ENCODE measurements around the gene ABR. TPM values are rescaled to one million over a fixed set of nuclear protein-coding genes. Genes with fewer than 3 reads are reported as not detected.

ABR gene
- total and polyA plus RNA-seq, 2 of the 8 experiments (the other 6 are each of a cell fraction or from before 2014, with no cell fraction given), result 44.8 to 47.2 TPM

DNA sequence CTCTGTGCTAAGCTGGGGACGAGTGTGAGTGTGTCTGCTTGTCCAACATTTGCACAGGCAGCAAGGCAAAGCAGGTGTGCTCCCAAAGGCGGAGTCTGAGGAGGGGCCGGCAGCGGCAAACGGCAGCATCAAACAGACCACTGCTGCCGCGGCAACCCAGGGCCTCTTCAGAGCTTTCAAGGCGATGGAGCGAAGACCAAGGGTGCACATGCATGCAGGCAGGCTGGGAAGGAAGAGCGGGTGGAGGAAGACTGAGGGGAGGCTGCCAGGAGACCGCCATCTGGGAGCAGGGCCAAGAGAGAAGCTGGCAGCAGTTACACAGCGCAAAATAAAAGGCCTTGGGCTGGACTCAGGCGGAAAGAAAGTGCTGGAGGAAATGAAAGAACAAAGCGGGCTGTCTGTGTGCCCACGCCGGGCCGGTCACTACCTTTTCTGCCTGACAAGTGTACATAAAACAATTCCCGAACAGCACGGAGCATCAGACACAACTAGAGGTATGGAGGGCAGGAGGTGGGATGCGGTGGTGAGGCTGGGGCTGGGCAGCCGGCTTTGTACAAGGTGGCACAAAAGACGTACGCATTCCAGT is 174.3 kb downstream of the ABR start:
- Histone ChIP-seq H4K91ac (replicated peaks; ENCODE audit: insufficient read length, low read length) (no peak overlapping the region), H3K27ac (ENCODE audit: low read depth, low read length) (no peak overlapping the region), H2BK120ac (replicated peaks; ENCODE audit: low read depth, low read length) (no peak overlapping the region), H3K79me1 (ENCODE audit: low read depth, low read length) (peaks cover 3% of the 10 kb centered on the region; the same call in 1 of the 2 replicates), H3K18ac (ENCODE audit: extremely low read depth, low read length) (no peak overlapping the region), H2AFZ (ENCODE audit: low read length) (no peak overlapping the region), H2AK5ac (ENCODE audit: low read depth, low read length) (no peak overlapping the region), H3K14ac (ENCODE audit: insufficient read length) (no peak overlapping the region), H3K79me2 (ENCODE audit: control insufficient read depth in 1 of 2, insufficient read depth in 2 of 2, low read length in 2 of 2) (no peaks in the 10 kb centered on the region), H3K4ac (replicated peaks; ENCODE audit: insufficient read length, low read depth, low read length) (no peak overlapping the region), H2BK12ac (ENCODE audit: low read depth, low read length) (no peak overlapping the region), H3K4me2 (ENCODE audit: insufficient read depth in 1 of 2, low read depth in 2 of 2, low read length in 2 of 2) (no peak overlapping the region), H4K20me1 (replicated peaks in 1 of 2; ENCODE audit: control insufficient read depth in 1 of 2, insufficient read depth in 2 of 2, low read length in 2 of 2) (peaks cover under 1 to 5% of the 10 kb centered on the region in 2 experiments), H2BK20ac (ENCODE audit: low read length) (no peak overlapping the region), H4K8ac (ENCODE audit: extremely low read depth, insufficient read depth, low read length) (no peak overlapping the region; the same call in 1 of the 2 replicates), H2BK5ac (ENCODE audit: low read depth, low read length) (no peak overlapping the region; the same call in 1 of the 2 replicates), H2BK15ac (ENCODE audit: low read length) (no peak overlapping the region), H3K9me3 (ENCODE audit: insufficient read depth in 2 of 2, low read depth in 1 of 2, low read length in 1 of 2) (no peaks in the 10 kb centered on the region), H3K23me2 (ENCODE audit: low read depth, low read length) (no peaks in the 10 kb centered on the region), H4K5ac (ENCODE audit: insufficient read length, low read depth, low read length) (no peak overlapping the region), H3K4me3 (ENCODE audit: extremely low read depth in 1 of 4, insufficient read depth in 2 of 4, low read depth in 3 of 4, low read length in 4 of 4) (no peak overlapping the region), H3K4me1 (replicated peaks in 1 of 4; ENCODE audit: control insufficient read depth in 3 of 4, insufficient read depth in 4 of 4, low read length in 3 of 4) (peaks cover 0 to 3% (median 0%) of the 10 kb centered on the region in 4 experiments; a peak in 4 of 7 replicates), H3K27me3 (replicated peaks in 1 of 4; ENCODE audit: control insufficient read depth in 3 of 4, extremely low read depth in 1 of 4, insufficient read depth in 3 of 4, low read length in 3 of 4) (no peaks in the 10 kb centered on the region), H3K56ac (replicated peaks; ENCODE audit: insufficient read length, low read depth, low read length) (no peak overlapping the region), H3K9ac (replicated peaks in 1 of 4; ENCODE audit: extremely low read depth in 1 of 4, low read depth in 3 of 4, low read length in 3 of 4) (no peak overlapping the region), H3K23ac (ENCODE audit: insufficient read length) (no peak overlapping the region), H3K36me3 (ENCODE audit: control insufficient read depth in 2 of 4, insufficient read depth in 4 of 4, low read length in 3 of 4) (peaks cover 5 to 23% (median 12%) of the 10 kb centered on the region in 4 experiments)
- FAIRE-seq, result no peak
- POLR2A ChIA-PET (ENCODE audit: partially characterized antibody), result interaction anchor here (0.7 to 1.9 kb wide), 4 partner anchors 10 to 263 kb away, joined by 3 to 5 read pairs (median 3); no protein-coding TSS in a partner anchor
- WGBS, 2 experiments (ENCODE audit: extremely low coverage in 1 of 2, insufficient coverage in 1 of 2, insufficient read length in 1 of 2, insufficient replicate concordance in 2 of 2, low coverage in 1 of 2, low lambda C conversion rate in 2 of 2, missing lambda C conversion rate in 1 of 2), result 92% methylated on average over 23 of the region's 23 CpGs; no CpG with 5 or more reads in 1 of the 2 experiments
- no peak for DNase-seq (ENCODE audit: low read depth in 1 of 2, low spot score in 2 of 2)
- CTCF ChIA-PET (ENCODE audit: partially characterized antibody), result interaction anchor here (1.1 to 12.7 kb wide), 5 partner anchors 9 to 52 kb away, joined by 3 to 144 read pairs (median 3); partner anchors contain the start of gene TIMM22
- TF ChIP-seq RBBP5 (IDR thresholded peaks at IDR 0.05; ENCODE audit: borderline replicate concordance, low read depth, low read length) (no peak), TAF1 (IDR thresholded peaks at IDR 0.05; ENCODE audit: low read depth, low read length) (no peak), SIN3A (conservative IDR thresholded peaks at IDR 0.05 in 1 of 2, IDR thresholded peaks at IDR 0.05 in 1 of 2; ENCODE audit: low read depth in 1 of 2, low read length in 2 of 2) (no peak), RAD21 (IDR thresholded peaks at IDR 0.05 in 1 of 2, conservative IDR thresholded peaks at IDR 0.05 in 1 of 2; ENCODE audit: low read depth in 2 of 2, low read length in 2 of 2) (no peak), RNF2 (IDR thresholded peaks at IDR 0.05; ENCODE audit: borderline replicate concordance, low read depth, low read length, missing control alignments, poor library complexity, severe bottlenecking) (no peak), KDM1A (IDR thresholded peaks at IDR 0.05; ENCODE audit: borderline replicate concordance, low read length) (no peak), CEBPB (IDR thresholded peaks at IDR 0.05; ENCODE audit: low read depth, low read length) (no peak), RFX5 (IDR thresholded peaks at IDR 0.05; ENCODE audit: borderline replicate concordance, low read depth, low read length) (no peak), NANOG (IDR thresholded peaks at IDR 0.05; ENCODE audit: insufficient read depth, low read depth, low read length, poor library complexity, severe bottlenecking) (no peak)
- TF ChIP-seq, protein P1, sequence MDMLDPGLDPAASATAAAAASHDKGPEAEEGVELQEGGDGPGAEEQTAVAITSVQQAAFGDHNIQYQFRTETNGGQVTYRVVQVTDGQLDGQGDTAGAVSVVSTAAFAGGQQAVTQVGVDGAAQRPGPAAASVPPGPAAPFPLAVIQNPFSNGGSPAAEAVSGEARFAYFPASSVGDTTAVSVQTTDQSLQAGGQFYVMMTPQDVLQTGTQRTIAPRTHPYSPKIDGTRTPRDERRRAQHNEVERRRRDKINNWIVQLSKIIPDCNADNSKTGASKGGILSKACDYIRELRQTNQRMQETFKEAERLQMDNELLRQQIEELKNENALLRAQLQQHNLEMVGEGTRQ (IDR thresholded peaks at IDR 0.05; ENCODE audit: low read length), result no peak
